HG03558 (cell line): ENCODE measurements around the gene CCDC159.

Source experiments
- ATAC-seq: cut with Tn5 transposase; IDR thresholded peaks from one replicate; pipeline ENCODE4 v1.9.1; 2021; ENCODE audit warnings: moderate number of reproducible peaks; ENCODE audit not compliant: unreplicated experiment; ENCODE audit errors: extremely low read depth

The CCDC159 gene

DNA sequence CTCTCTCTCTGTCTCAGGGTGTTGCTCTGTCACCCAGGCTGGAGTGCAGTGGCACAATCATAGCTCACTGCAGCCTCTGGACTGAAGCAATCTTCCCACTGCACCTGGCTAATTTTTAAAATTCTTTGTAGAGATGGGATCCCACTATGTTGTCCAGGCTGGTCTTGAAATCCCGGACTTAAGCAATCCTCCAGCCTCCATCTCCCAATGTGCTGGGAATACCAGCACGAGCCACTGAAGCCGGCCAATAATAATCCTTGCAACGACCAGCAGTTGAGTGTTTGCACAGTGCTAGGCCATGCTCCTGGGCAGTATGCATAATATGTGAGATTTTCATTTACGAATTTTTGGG lies 38.4 kb downstream of the CCDC159 start:
- ATAC-seq: no peak

DNA sequence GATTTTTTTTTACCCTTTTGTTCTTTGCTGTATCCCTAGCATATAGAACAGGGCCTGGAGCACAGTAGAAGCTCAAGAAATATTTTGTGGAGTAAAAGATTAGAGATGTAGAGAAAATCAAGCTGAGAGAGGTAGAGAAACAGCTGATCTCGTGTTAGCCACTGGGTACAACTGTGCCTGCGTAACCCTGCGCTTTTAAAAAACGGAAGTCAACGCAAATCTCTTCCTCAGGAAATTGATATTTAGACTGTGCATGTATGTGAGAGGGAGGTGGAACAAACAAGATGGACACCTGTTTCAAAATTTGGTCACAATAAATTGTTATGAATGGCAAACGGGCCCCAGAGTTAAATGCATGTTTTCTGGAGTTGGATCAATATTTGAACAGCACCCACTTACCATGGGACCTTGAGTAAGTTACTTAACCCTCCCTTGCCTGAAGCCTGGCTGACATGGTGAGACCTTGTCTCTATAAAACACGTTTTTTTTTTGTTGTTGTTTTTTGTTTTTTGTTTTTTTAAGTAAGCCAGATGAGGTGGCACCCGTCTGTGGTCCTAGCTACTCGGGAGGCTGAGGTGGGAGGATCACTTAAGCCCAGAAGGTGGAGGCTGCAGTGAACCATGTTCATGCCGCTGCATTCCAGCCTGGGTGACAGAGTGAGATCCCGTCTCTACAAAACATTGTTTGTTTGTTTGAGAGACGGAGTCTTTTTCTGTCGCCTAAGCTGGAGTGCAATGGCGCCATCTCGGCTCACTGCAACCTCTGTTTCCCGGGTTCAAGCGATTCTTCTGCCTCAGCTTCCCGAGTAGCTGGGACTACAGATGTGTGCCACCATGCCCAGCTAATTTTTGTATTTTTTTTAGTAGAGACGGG lies 41.1 kb downstream of the CCDC159 start:
- no peak for ATAC-seq

DNA sequence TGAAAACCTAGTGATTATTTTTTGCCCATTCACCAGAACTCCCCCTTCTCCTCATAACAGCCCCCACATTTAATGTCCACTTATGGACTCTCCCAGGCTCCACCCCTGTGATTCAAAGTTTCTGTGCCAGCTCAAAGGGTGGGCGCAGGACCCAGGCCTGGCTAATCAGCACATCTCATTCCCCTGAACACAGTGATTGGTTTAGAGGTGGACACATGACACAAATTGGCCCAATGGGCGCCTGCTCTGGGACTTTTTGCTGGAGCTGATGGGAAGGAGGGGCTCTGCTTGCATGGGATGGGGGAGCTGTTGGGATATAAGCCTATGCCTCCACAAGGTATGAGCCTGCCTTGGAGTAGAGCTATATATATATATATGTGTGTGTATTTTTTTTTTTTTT lies 44.0 kb downstream of the CCDC159 start:
- ATAC-seq: no peak

DNA sequence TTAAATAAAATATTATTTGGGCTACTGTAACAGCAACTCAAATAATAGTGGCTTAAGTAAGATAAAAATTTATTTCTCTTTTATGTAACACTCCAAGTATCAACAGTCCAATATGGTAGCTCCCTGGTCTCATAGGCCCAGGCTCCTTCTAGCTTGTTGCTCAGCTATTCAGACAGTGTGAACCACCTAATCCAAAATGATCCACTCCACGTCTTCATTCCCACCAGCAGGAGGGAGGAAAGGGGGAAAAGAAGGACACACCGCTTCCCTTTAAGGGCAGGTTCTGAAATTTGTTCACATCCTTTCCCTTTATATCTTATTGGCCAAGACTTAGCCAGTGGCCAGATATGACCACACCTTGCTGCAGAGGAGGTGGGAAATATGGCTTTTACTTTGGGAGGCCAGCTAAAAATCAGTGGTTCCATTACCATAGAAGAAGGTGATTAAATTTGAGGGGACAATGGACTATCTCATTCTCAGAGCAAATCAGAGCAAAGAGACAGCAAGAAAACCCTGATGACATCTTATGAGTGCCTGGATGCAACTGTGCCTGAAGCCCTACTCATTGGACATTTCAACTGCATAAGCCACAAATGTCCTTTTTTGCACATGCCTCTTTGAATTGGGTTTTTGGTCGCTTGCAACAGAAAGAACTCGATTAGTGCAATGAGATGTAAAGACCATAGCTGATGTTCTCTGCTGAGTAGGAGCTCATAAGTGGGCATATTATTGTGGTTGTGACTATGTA lies 44.8 kb downstream of the CCDC159 start:
- no peak for ATAC-seq

DNA sequence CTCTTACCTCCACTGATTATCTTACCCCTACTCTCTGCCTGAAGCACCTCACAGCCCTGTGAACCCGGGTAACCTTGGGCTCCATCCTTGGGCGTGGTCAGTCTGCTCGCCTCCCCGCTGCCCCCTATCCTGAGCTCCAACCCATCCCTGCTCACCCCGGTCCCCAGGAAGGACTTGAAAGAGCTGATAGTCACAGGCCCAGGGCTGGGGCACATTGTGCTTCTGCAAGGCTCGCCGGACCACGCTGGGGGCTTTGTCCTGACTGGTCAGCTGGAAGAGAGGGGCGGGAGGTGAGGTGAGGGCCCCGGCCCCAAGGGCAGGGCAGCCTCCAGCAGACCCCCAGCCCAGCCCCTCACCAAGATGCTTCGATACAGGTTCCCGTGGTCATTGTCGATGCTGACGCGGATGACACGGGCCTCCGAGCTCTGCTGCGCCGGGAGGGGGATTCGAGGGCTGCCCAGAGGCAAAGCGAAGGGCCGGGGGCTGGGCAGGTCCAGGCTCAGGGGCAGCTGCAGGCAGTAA lies 50.8 kb downstream of the CCDC159 start:
- no peak for ATAC-seq

DNA sequence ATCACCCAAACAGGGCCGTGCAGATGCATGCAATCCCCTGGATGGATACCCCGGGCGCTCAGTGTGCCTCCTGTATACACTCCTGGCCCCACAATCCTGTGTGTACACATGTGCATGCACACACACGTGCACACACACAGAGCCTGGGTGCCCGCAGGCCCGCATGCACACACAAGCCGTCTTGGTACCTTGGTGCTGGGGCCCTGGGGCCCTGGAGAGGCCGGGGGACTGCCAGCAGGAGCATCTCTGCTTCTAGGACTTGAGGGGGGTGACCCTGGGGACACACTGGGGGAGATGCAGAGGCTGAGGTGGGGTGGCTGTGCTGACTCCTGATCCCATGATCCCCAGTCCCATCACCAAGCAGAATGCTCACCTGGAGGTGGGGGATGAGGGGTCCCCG lies 53.3 kb downstream of the CCDC159 start:
- ATAC-seq: no peak

DNA sequence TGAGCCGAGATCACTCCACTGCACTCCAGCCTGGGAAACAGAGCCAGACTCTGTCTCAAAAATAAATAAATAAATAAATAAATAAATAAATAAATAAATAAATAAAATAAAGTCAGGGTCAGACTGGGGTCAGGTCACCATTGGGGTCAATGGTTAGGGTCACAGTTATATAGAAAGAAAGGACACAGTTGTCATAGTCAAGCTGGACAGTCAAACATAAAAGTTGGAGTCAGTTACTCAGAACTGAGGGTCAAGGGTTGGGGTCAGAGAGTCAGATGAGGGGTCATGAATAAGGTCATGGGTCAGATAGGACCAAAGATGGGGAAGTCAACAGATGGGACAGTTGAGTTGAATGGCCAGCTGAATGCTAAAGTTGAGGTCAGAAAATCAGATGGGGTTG lies 54.5 kb downstream of the CCDC159 start:
- no peak for ATAC-seq

DNA sequence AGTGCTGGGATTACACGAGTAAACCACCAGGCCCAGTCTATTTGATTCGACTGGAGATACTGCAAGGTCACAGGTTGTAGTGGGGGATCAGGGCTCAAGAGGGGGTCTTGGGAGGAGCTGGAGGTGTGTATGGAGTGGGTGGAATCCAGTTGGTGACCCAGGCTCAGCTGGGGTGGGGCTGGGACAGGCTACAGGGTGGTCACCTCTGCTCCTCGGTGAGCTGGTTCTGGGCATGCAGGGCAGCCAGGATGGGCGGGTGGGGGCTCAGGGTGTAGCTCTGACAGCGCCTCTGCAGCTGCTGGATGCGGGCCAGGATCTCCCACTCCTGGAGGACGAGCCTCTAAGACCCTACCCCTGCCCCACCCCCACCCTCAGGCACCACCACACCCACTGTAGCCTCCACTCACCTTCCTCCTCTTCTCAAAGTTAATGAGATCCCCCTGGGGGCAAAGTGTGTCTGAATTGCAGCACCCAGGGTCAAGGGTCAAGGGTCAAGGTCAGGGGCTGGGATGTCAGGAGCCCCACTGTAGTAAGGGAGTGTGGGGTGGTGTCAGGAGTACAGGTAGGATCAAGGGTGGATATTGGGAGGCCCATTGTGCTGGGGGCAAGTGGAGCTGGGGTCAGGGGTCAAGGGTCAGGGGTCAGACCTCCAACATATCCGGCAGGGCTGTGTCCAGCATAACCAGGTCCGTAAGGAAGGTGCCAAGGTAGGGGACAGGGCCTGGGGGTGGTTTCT lies 55.7 kb downstream of the CCDC159 start:
- no peak for ATAC-seq
